Upper lobe of left lung (tissue), 4 donors: ENCODE results near the gene TFPI.

Experiments used
- CTCF ChIP-seq, 6 experiments: fragments of 450-650 bp in 4 of 6; fragments of 200-600 bp in 2 of 6; sonication (generic) in 2 of 6; IDR thresholded peaks; one replicate each; pipeline ENCODE4 v1.5.1; 2016 to 2019; ENCODE audit warnings: antibody characterized with exemption in 6 of 6
- POLR2A ChIP-seq, 4 donors: fragments of 450-650 bp; IDR thresholded peaks; one replicate each; pipeline ENCODE4 v1.5.1; 2016 to 2017; ENCODE audit warnings: antibody characterized with exemption in 4 of 4, mild to moderate bottlenecking in 2 of 4

DNA sequence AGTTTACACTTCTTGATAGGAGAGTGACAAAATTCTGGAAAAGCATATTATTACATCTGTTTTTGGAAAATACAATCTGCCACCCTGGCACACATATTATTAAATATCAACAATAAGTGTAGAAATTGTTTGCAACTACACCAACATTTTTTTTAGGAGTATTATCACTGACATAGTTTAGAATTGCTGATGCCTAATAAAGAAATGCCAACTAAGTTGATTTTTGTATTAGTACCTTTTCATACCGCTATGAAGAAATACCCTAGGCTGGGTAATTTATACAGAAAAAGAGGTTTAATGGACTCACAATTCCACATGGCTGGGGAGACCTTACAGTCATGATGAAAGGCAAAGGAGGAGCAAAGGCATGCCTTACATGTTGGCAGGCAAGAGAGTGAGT, 35.9 kb upstream of the TFPI start:
- TF ChIP-seq CTCF (IDR thresholded peaks at IDR 0.05) = no peak
- no peak for TF ChIP-seq POLR2A (IDR thresholded peaks at IDR 0.05)
